GM12873 (cell line): ENCODE results near the gene STK39.

Experiments
- TF ChIP-seq, protein P1 (sequence below): IDR thresholded peaks from 2 replicates; pipeline ENCODE4 v1.5.1; 2012; ENCODE audit warnings: low read depth, mild to moderate bottlenecking, moderate library complexity, low read length, control low read depth; ENCODE audit not compliant: insufficient read depth; ENCODE audit errors: missing control alignments

STK39 gene

DNA sequence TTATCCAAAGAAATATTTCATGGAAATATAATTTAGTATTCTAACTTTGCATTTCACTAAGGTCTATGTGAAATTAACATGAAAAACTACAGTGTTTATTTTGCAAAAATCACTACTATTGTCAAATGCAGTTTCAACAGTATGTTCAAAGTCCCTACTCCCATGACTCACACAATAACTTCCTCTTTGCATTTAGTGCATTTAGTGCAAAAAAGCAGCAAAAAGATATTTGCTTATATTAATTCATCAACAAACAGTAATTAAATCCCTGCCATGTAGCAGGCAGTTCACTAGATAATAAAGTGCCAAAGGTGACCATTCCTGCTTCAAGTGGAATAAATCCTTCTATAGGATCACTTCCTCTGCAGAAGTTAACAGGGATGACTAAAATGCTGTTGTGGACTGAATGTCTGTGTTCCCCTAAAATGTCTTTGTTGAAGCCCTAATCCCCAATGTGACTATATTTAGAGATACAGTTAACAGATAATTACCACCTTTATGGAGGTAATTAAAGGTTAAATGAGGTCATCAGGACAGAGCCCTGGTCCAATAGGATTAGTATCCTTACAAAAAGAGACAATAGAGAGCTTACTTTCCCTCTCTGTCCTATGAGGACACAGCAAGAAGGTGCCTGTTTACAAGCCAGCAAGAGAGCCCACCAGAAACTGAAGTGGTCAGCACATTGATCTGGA lies 61.7 kb downstream of the STK39 start:
- TF ChIP-seq, protein P1, sequence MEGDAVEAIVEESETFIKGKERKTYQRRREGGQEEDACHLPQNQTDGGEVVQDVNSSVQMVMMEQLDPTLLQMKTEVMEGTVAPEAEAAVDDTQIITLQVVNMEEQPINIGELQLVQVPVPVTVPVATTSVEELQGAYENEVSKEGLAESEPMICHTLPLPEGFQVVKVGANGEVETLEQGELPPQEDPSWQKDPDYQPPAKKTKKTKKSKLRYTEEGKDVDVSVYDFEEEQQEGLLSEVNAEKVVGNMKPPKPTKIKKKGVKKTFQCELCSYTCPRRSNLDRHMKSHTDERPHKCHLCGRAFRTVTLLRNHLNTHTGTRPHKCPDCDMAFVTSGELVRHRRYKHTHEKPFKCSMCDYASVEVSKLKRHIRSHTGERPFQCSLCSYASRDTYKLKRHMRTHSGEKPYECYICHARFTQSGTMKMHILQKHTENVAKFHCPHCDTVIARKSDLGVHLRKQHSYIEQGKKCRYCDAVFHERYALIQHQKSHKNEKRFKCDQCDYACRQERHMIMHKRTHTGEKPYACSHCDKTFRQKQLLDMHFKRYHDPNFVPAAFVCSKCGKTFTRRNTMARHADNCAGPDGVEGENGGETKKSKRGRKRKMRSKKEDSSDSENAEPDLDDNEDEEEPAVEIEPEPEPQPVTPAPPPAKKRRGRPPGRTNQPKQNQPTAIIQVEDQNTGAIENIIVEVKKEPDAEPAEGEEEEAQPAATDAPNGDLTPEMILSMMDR = no peak

DNA sequence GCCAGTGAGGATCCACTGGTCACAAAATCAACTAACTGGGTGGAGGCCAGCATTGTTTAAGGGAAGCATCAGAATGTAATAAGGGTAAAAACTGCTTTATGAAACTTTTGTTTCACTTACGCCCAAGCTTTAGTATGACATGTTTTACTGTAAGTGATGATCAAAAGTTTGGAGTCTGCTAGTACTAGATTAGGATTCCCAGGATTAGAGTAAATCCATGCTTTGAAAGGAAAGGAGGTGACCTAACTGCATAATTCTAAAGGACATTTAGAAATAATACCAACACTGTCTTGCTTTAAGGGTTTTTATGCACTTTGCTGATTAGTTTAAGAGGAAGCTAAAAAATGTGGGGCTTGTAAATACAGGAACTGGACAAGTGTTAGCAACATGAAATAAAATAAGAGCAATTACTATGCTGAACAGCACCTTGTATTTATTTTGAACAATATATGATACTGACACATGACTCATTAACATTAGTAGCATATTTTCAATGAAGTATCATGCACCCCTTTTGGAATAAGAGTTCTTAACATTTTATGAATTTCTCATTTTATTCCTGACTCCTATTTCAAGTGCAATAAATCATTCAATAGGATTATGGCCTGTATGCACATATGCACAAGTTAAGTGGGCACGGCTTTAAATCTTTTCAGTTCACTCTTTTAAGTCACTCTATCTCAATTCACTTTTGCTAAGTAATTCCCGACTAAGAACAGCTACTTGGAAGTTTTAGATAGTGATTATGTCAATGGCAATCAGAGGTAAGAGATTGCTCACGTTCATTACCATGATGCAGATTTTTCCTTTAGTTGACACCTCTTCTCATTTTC lies 62.5 kb downstream of the STK39 start:
- TF ChIP-seq, protein P1 = no peak

DNA sequence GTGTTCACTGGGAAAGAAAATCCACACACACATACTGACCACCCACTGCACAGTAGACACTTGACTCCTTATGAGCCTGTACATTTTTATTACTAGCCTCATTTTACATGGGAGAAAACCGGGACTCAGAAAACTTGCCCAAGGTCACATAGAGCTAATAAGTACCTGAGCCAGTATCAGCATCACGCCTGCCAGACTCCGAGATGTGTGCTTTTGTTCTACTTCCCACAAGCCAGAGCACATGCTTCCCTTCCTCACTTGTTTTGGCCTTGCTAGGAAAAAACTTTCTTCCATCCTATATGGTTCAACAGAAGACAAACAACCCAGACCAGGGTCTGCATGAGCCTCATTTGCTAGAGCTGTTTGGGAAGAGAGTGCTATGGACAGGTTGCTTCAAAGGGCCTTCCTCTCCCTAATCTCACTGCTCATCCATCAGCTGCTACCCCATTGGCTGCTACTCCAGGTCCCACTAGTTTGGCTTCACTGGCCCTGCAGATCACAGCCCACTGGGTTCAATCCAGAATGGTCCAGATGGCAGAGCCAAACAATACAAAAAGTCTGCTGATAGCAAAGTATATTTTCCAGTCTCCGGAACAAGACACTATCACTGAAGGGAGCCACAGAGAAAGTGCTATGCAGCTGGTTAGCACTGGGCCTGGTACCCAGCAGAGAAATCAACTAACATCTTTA lies 63.9 kb downstream of the STK39 start:
- TF ChIP-seq, protein P1 = no peak

DNA sequence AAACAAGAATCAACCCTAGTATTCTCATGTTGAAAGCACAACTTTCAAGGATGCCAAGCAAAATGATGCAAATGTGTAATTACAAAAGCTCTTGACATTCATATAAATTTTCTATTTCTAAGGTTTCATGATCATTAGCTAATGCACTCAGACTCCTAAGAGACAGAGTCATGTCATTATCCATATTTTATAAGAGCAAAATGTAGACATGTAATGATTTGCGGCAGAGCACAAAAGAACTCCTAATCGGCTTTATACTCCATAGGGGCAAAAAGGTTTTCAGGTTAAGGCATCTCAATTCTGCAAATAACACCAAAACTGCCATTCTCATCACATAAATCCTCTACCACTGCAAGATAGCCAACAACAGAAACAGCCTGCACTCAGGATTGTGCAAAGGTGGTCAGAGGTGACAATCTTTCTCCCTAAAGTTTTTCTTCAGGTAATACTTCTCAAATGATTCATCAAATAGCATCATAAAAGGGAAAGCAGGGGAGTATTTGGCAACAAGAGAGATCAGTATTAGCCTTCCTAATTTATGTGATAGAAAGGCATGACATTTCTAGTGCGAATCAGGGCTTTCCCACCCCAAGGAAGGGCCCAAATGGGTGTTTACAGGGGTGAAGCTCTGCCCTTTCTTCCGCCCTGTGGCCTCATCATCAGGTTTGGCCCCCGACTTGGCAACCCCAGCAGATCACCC lies 64.7 kb downstream of the STK39 start:
- TF ChIP-seq, protein P1 = no peak

DNA sequence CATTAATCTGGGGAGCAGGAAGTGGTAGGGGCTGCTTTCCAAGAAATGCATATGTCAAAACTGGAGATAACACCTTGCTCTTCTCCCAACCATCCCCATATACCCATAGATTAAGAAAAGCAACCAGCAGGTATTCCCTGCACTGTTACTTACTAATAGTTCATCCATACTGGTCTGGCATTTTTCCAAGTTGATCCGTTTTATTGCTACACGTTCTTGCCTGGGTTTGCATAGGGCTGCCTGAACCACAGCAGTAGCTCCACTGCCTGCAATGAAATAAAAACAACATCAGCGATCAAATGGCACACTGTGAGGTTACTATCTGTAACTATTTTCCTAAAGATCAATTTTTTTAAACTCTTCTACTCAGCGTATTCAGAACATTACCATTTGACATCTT lies 65.6 kb downstream of the STK39 start:
- TF ChIP-seq, protein P1 = no peak

DNA sequence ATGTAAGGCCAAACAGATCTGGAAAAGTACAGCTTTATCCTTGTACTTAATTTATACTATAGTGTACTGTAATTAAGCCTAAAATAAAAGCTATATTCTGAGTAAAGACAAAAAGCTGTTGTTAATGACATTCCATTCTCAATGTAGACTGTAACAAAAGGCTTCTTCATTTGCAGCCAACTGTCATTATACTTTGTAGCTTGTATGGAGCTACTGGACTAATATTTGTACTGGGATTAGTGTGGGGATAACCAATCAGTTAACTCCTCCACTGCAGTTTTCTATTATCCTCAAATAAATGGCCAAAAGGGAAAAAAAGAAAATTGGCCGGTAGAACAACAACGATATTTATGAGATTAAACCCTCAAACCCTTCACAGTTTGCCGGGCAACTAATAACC lies 66.5 kb downstream of the STK39 start:
- TF ChIP-seq, protein P1 = no peak
